Skeletal muscle tissue (tissue), 4 donors: ENCODE data around the gene ANKRD33. TPM values are rescaled to one million over a fixed set of nuclear protein-coding genes. Genes with fewer than 3 reads are reported as not detected.
"Not testable (repeated sequence)": the region's sequence is repeated elsewhere in the genome, so short reads cannot be mapped to it uniquely, and the experiment has no call there.

Source experiments
- H3K27ac ChIP-seq: one replicate; pipeline ENCODE4 v1.7.0; 2013; ENCODE audit warnings: mild to moderate bottlenecking, low read depth, low read length, inconsistent platforms
- H3K27me3 ChIP-seq, 3 donors: one replicate each; pipeline ENCODE4 v1.7.0; 2013; ENCODE audit warnings: low read length in 3 of 3; ENCODE audit not compliant: control insufficient read depth in 3 of 3, insufficient read depth in 3 of 3
- H3K36me3 ChIP-seq, 3 donors: one replicate each; pipeline ENCODE4 v1.7.0; 2013; ENCODE audit warnings: low read length in 3 of 3; ENCODE audit not compliant: control insufficient read depth in 3 of 3, insufficient read depth in 3 of 3
- H3K4me1 ChIP-seq, 3 donors: one replicate each; pipeline ENCODE4 v1.7.0; 2013; ENCODE audit warnings: low read length in 3 of 3, mild to moderate bottlenecking in 3 of 3; ENCODE audit not compliant: control insufficient read depth in 3 of 3, insufficient read depth in 3 of 3
- H3K4me3 ChIP-seq, 3 donors: one replicate each; pipeline ENCODE4 v1.7.0; 2013; ENCODE audit warnings: low read length in 3 of 3
- H3K9ac ChIP-seq, 3 donors: one replicate each; pipeline ENCODE4 v1.7.0; 2013; ENCODE audit warnings: low read length in 3 of 3, mild to moderate bottlenecking in 3 of 3, moderate library complexity in 2 of 3, low read depth in 1 of 3
- H3K9me3 ChIP-seq, 3 donors: one replicate each; pipeline ENCODE4 v1.7.0; 2013; ENCODE audit warnings: low read length in 3 of 3; ENCODE audit not compliant: control insufficient read depth in 3 of 3
- total RNA-seq: library from RNA; depleted of rRNA; stranded (reverse); fragments of >200 nt; gene quantifications from one replicate; pipeline ENCODE4 v1.2.3, GENCODE V29; 2014
- donor health status: Osteomylitis.

ANKRD33 gene
- total RNA-seq, 1 donor from 2014 or later: not detected

DNA sequence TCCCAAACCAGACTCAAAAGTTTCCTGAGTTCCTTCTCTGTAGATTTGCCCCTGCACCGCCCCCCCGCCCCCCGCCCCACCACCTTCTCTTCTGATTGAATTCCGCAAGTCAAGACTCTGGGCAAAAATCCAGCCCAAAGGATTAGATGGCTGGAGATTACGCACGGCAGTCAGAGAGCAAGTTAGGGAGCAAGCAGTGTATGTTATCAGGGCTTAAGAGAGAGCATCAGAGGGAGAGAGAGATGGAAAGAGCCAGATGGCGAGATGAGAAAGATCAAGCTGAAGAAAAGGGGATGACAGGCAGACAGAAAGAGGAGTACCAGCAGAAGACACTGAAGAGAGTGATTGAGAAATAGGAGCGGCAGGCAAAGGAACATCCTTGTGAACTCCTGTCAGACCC is 13.9 kb upstream of the ANKRD33 start:
- Histone ChIP-seq H3K9me3 (no peaks in the 10 kb centered on the region), H3K36me3 (no peaks in the 10 kb centered on the region), H3K9ac (no peak overlapping the region), H3K27me3 (peaks cover 16 to 25% (median 21%) of the 10 kb centered on the region in 3 donors), H3K4me1 (peaks cover 6 to 9% (median 7%) of the 10 kb centered on the region in 3 donors), H3K27ac (no peak overlapping the region), H3K4me3 (no peak overlapping the region)

- no peak overlapping the region for H3K27ac ChIP-seq
- no peaks in the 10 kb centered on the region for H3K9me3 ChIP-seq
- H3K4me3 ChIP-seq: no peak overlapping the region
- H3K36me3 ChIP-seq: no peaks in the 10 kb centered on the region
- peaks cover 6 to 7% (median 6%) of the 10 kb centered on the region in 3 donors for H3K4me1 ChIP-seq
- H3K27me3 ChIP-seq: peaks cover 12 to 23% (median 20%) of the 10 kb centered on the region in 3 donors
- no peak overlapping the region for H3K9ac ChIP-seq
Measured at GRCh38 chr12:51874486-51874885, 13.4 kb upstream of the ANKRD33 start.

DNA sequence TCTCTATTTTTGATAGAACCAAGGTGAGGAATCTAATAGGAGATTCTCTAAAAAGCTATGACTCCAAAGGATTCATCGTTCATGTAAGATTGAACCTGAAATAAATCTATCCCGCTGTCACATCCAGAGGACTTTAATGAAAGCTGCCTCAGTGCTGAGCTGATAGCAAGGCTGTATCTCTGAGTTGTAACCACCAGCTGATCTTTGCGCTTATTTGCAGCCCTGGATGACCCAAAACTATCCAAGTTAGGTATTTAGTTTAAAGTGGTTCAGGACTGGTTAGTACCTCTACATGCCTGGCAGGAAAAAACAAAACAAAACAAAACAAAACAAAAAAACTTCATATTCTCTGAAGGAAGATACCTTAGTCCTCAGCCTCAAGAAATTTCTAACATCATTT is 8.8 kb upstream of the ANKRD33 start:
- H3K9ac ChIP-seq: no peak overlapping the region
- no peaks in the 10 kb centered on the region for H3K36me3 ChIP-seq
- H3K27ac ChIP-seq: no peak overlapping the region
- H3K27me3 ChIP-seq: peaks cover 0 to 4% (median 3%) of the 10 kb centered on the region in 3 donors
- H3K4me1 ChIP-seq: no peaks in the 10 kb centered on the region
- H3K9me3 ChIP-seq: no peaks in the 10 kb centered on the region
- H3K4me3 ChIP-seq: no peak overlapping the region

DNA sequence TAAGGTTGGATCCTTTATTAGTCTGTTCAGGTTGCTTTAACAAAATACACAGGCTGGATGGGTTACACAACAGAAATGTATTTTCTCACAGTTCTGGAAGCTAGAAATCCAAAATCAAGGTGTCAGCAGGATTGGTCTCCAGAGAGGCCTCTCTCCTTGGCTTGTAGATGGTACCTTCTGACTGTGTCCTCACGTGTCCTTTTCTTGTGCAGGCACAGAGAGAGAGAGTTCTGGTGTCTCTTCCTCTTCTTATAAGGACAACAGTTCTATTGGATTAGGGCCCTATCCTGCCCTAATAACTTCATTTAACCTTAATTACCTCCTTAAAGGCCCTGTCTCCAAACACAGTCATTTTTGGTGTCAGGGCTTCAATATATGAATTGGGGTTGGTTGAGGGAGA is 4.6 kb upstream of the ANKRD33 start:
- Histone ChIP-seq H3K4me1 (peaks cover 8% of the 10 kb centered on the region in 3 donors), H3K9ac (no peak overlapping the region), H3K27me3 (peaks cover 3 to 4% (median 3%) of the 10 kb centered on the region in 3 donors), H3K27ac (no peak overlapping the region), H3K9me3 (peaks cover 0 to 2% (median 0%) of the 10 kb centered on the region in 3 donors), H3K36me3 (no peaks in the 10 kb centered on the region), H3K4me3 (no peak overlapping the region)

DNA sequence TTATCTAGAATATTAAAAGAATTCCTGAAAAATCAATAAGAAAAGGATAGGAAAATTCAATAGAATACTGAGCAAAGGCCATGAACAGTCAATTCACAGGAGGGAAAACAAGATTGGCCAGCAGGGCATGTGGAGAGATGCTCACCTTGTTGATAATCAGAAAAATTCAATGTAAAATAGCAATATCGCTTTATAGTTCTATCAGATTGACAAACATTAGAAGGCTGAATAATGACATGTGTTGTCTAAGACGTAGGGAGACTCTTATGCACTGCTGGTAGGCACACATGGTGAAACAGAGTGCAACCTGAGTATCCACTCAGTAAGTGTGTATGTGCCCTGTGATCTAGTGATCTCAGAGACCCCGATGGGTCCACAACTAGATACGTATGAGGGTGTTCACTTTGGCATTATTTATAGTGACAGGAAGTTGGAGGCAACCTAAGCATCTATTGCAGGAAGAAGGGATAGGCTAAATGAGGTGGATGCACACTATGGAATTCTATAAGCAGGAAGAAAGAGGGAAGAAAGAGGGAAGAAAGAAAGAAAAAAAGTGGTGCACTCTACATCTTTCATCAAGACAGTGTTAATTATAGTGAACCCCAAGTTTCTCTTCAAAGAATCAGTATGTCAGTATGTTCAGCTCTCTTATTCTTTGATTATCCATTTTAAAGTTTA is 3.8 kb upstream of the ANKRD33 start:
- H3K27ac ChIP-seq: no peak overlapping the region

DNA sequence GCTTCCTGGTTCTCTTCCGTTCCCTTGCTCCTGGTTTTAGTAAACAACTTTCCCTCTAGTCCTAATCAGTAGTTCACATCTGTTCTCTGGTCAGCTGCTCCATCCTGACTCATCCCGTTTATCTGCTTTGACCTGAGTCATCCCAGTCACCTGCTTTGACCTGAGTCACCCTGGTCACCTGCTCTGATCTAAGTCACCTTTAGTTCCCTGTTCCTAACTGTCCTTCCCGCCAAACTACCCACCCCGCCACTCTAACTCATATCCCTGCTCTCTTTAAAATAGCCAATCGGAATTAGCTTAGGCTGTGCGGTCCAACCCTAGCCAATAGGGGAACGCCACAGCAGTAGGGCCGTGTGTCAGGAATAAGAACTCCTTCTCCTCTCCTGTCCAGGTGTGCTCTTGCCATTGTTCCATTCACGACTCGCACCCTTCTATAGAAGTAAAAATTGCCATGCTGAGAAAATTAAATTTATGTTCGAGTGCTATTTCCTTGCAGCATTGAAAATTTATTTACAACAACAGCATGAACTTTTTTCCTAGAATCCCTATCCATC is 3.1 kb upstream of the ANKRD33 start:
- H3K27ac ChIP-seq: no peak overlapping the region
- peaks cover 0 to 2% (median 0%) of the 10 kb centered on the region in 3 donors for H3K9me3 ChIP-seq
- no peak overlapping the region for H3K9ac ChIP-seq
- no peaks in the 10 kb centered on the region for H3K36me3 ChIP-seq
- H3K4me3 ChIP-seq: no peak overlapping the region
- peaks cover 8% of the 10 kb centered on the region in 3 donors for H3K4me1 ChIP-seq
- peaks cover 3 to 14% (median 12%) of the 10 kb centered on the region in 3 donors for H3K27me3 ChIP-seq

More for the DNA sequence above, 3.8 kb upstream of the ANKRD33 start:
- peaks cover 8% of the 10 kb centered on the region in 3 donors for H3K4me1 ChIP-seq
- H3K9ac ChIP-seq: no peak overlapping the region
- H3K27me3 ChIP-seq: peaks cover 3 to 12% (median 11%) of the 10 kb centered on the region in 3 donors
- peaks cover 0 to 2% (median 0%) of the 10 kb centered on the region in 3 donors for H3K9me3 ChIP-seq
- no peak overlapping the region for H3K4me3 ChIP-seq
- H3K36me3 ChIP-seq: no peaks in the 10 kb centered on the region

- H3K36me3 ChIP-seq, H3K4me3 ChIP-seq, H3K4me1 ChIP-seq, H3K9me3 ChIP-seq, H3K9ac ChIP-seq: not testable (repeated sequence)
- Histone ChIP-seq H3K27me3 (peaks cover 3 to 14% (median 12%) of the 10 kb centered on the region in 3 donors), H3K27ac (peak overlapping the region; percentile 36)
Measured at GRCh38 chr12:51885294-51886020, 2.4 kb upstream of the ANKRD33 start.

- peak overlapping the region in 1 of 3 donors; percentile 47 for H3K9ac ChIP-seq
- peak overlapping the region; percentile 36 for H3K27ac ChIP-seq
- no peak overlapping the region for H3K4me3 ChIP-seq
Measured at GRCh38 chr12:51886021-51886710, 1.7 kb upstream of the ANKRD33 start.

GRCh38 chr12:51888316-51889215 is 663 bp downstream of the ANKRD33 start:
- Histone ChIP-seq H3K9ac (no peak overlapping the region), H3K4me3 (no peak overlapping the region), H3K27me3 (peaks cover 3 to 14% (median 12%) of the 10 kb centered on the region in 3 donors), H3K36me3 (no peaks in the 10 kb centered on the region), H3K4me1 (peaks cover 8% of the 10 kb centered on the region in 3 donors), H3K27ac (no peak overlapping the region), H3K9me3 (peaks cover 0 to 2% (median 0%) of the 10 kb centered on the region in 3 donors)

More at GRCh38 chr12:51886021-51886710, 1.7 kb upstream of the ANKRD33 start:
- peaks cover 3 to 14% (median 12%) of the 10 kb centered on the region in 3 donors for H3K27me3 ChIP-seq
- H3K4me1 ChIP-seq: peaks cover 8% of the 10 kb centered on the region in 3 donors
- H3K36me3 ChIP-seq: no peaks in the 10 kb centered on the region
- H3K9me3 ChIP-seq: peaks cover 0 to 2% (median 0%) of the 10 kb centered on the region in 3 donors
